Fibroblast of lung (primary cell): Measurements from ENCODE around the gene C1R. TPM values are rescaled to one million over a fixed set of nuclear protein-coding genes. Genes with fewer than 3 reads are reported as not detected.

ENCODE experiments used
- DNase-seq, 2 donors: peaks; one replicate each; pipeline versions ENCODE4 v3.0.0 to v3.0.0-alpha.2; 2010; ENCODE audit warnings: low read depth in 2 of 2
- H2AFZ ChIP-seq: 2 replicates; pipeline ENCODE4 v1.5.1; 2012; ENCODE audit warnings: low read length, control low read depth, inconsistent platforms
- H3K27ac ChIP-seq: 2 replicates; pipeline ENCODE4 v1.5.1; 2011; ENCODE audit warnings: low read length, control low read depth; ENCODE audit not compliant: insufficient read depth
- H3K27me3 ChIP-seq: 2 replicates; pipeline ENCODE4 v1.5.1; 2011; ENCODE audit warnings: mild to moderate bottlenecking, low read length; ENCODE audit not compliant: control insufficient read depth, insufficient read depth
- H3K36me3 ChIP-seq: 2 replicates; pipeline ENCODE4 v1.5.1; 2011; ENCODE audit warnings: low read length; ENCODE audit not compliant: control insufficient read depth, insufficient read depth
- H3K4me1 ChIP-seq: 2 replicates; pipeline ENCODE4 v1.5.1; 2011; ENCODE audit warnings: low read length; ENCODE audit not compliant: control insufficient read depth, insufficient read depth; ENCODE audit errors: extremely low read depth
- H3K4me2 ChIP-seq: 2 replicates; pipeline ENCODE4 v1.5.1; 2011; ENCODE audit warnings: low read length, control low read depth; ENCODE audit not compliant: insufficient read depth; ENCODE audit errors: extremely low read depth
- H3K4me3 ChIP-seq, 4 experiments: fragments of 200-600 bp in 1 of 4; sonication (generic) in 1 of 4; replicated peaks in 1 of 4; 2 replicates each; pipeline ENCODE4 v1.5.1; 2011 to 2016; ENCODE audit warnings: low read length in 4 of 4, low read depth in 3 of 4, mild to moderate bottlenecking in 3 of 4, control low read depth in 2 of 4, inconsistent platforms in 1 of 4, mixed read lengths in 1 of 4; ENCODE audit not compliant: insufficient read depth in 1 of 4; ENCODE audit errors: control extremely low read depth in 1 of 4
- H3K79me2 ChIP-seq: 2 replicates; pipeline ENCODE4 v1.5.1; 2012; ENCODE audit warnings: mild to moderate bottlenecking, low read length, inconsistent platforms; ENCODE audit not compliant: control insufficient read depth, insufficient read depth
- H3K9ac ChIP-seq: 2 replicates; pipeline ENCODE4 v1.5.1; 2011; ENCODE audit warnings: mild to moderate bottlenecking, low read length, control low read depth; ENCODE audit not compliant: insufficient read depth
- H3K9me3 ChIP-seq: 2 replicates; pipeline ENCODE4 v1.5.1; 2012; ENCODE audit warnings: low read depth, low read length; ENCODE audit not compliant: control insufficient read depth, insufficient read depth
- H4K20me1 ChIP-seq: 2 replicates; pipeline ENCODE4 v1.5.1; 2011; ENCODE audit warnings: low read length; ENCODE audit not compliant: control insufficient read depth, insufficient read depth; ENCODE audit errors: extremely low read depth
- EZH2 ChIP-seq: IDR thresholded peaks from 2 replicates; pipeline ENCODE4 v1.5.1; 2012; ENCODE audit warnings: low read length, control low read depth, mild to moderate bottlenecking; ENCODE audit errors: missing control alignments
- polyA plus RNA-seq, 2 donors: library from polyadenylated mRNA; depleted of rRNA in 1 of 2; stranded (reverse) in 1 of 2; unstranded in 1 of 2; fragments of >200 nt; gene quantifications; 2 replicates each; pipeline ENCODE4 v1.2.1, GENCODE V29; 2011 to 2012; ENCODE audit warnings: missing spikeins in 1 of 2
- total RNA-seq: library from RNA; depleted of rRNA; stranded (reverse); fragments of >200 nt; gene quantifications from 2 replicates; pipeline ENCODE4 v1.2.1, GENCODE V29; 2014
- TF ChIP-seq, protein P1 (sequence below), 2 donors: IDR thresholded peaks in 1 of 2; conservative IDR thresholded peaks in 1 of 2; 1 replicate in 1 of 2; 2 replicates in 1 of 2; pipeline ENCODE4 v1.5.1; 2011 to 2012; ENCODE audit warnings: low read length in 2 of 2, control low read depth in 1 of 2, inconsistent platforms in 1 of 2, low read depth in 1 of 2, mild to moderate bottlenecking in 1 of 2

The C1R gene
- total and polyA plus RNA-seq, 2 donors (not counting 1 experiment from before 2014, with no cell fraction given): 407 to 617 TPM

DNA sequence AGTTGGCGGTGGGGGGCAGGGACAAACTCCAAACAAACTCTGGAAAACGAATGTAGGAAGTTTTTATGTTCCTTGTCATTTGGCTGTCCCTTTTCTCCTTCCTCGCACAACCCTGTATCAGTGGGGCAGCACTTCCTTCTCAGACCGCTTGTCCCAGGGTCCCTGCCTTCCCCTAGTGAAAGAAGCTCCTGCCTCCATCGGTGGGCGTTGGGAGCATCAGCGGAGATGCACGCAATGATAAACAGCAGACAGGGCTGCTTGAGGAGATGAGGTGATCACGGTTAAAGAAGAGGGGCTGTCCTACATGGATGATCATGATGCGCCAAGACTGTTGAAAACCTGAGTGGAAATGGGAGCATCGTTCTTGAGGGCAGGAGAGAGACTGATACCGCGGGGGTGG, 31.1 kb downstream of the C1R start:
- Histone ChIP-seq H3K36me3 (peaks cover 3% of the 10 kb centered on the region), H3K27ac (peak overlapping the region; percentile 90), H3K4me2 (peak overlapping the region; percentile 100), H3K4me3 (peak overlapping the region; percentile 59 to 90 (median 71)), H2AFZ (peak overlapping the region; percentile 44), H3K9me3 (no peaks in the 10 kb centered on the region), H3K4me1 (peaks cover 17% of the 10 kb centered on the region), H3K9ac (peak overlapping the region; percentile 68), H4K20me1 (no peaks in the 10 kb centered on the region), H3K79me2 (no peaks in the 10 kb centered on the region), H3K27me3 (no peaks in the 10 kb centered on the region)
- TF ChIP-seq, protein P1, sequence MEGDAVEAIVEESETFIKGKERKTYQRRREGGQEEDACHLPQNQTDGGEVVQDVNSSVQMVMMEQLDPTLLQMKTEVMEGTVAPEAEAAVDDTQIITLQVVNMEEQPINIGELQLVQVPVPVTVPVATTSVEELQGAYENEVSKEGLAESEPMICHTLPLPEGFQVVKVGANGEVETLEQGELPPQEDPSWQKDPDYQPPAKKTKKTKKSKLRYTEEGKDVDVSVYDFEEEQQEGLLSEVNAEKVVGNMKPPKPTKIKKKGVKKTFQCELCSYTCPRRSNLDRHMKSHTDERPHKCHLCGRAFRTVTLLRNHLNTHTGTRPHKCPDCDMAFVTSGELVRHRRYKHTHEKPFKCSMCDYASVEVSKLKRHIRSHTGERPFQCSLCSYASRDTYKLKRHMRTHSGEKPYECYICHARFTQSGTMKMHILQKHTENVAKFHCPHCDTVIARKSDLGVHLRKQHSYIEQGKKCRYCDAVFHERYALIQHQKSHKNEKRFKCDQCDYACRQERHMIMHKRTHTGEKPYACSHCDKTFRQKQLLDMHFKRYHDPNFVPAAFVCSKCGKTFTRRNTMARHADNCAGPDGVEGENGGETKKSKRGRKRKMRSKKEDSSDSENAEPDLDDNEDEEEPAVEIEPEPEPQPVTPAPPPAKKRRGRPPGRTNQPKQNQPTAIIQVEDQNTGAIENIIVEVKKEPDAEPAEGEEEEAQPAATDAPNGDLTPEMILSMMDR (conservative IDR thresholded peaks at IDR 0.05 in 1 of 2, IDR thresholded peaks at IDR 0.05 in 1 of 2; ENCODE audit: low read depth in 1 of 2, low read length in 2 of 2): no peak
- TF ChIP-seq EZH2: no peak
- DNase-seq: no peak

DNA sequence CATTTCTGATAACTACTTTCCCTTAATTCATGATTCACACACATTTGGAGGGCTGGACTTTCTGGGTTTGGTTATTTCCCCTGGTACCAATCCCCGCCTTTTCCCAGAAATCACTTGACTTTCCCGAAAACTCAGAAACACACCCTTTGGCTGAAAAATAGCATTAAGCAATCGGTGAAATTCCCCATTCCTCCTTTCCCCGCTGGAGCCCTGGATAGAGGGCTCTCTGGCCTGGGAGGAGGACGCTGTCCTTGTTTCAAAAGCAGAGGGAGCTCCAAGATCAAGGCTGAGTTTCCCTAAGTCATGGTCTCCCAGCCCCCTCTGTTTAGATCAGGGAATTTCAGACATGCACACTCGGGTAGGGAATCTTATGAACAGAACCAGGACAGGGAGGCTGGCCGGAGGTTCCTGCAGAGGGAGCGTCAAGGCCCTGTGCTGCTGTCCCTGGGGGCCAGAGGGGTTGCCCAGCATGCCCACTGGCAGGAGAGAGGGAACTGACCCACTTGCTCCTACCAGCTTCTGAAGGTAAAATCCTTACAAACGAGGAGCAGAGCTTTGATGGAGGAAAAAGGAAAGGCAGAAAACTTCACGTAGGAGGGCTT, 31.8 kb downstream of the C1R start, which contains the start of gene C1S:
TSS of gene C1S (plus strand) at position 366 of the 602 bp plus-strand sequence. CDS start 1,195 bp downstream, outside the sequence.
- Histone ChIP-seq H3K4me1 (peaks cover 17% of the 10 kb centered on the region), H3K9ac (peak within 1 kb of the TSS; percentile 68), H3K79me2 (no peaks in the 10 kb centered on the region), H3K36me3 (peaks cover 3% of the 10 kb centered on the region), H4K20me1 (no peaks in the 10 kb centered on the region), H2AFZ (peak within 1 kb of the TSS; percentile 44), H3K4me2 (peak within 1 kb of the TSS; percentile 100), H3K27ac (peak within 1 kb of the TSS; percentile 90), H3K9me3 (no peaks in the 10 kb centered on the region), H3K27me3 (peaks cover 1% of the 10 kb centered on the region), H3K4me3 (peak within 1 kb of the TSS; percentile 59 to 90 (median 71))
- DNase-seq: peak; percentile 93 to 99
- no peak for TF ChIP-seq EZH2
- TF ChIP-seq, protein P1 (conservative IDR thresholded peaks at IDR 0.05 in 1 of 2, IDR thresholded peaks at IDR 0.05 in 1 of 2; ENCODE audit: low read depth in 1 of 2, low read length in 2 of 2): peak; percentile 90 to 92

DNA sequence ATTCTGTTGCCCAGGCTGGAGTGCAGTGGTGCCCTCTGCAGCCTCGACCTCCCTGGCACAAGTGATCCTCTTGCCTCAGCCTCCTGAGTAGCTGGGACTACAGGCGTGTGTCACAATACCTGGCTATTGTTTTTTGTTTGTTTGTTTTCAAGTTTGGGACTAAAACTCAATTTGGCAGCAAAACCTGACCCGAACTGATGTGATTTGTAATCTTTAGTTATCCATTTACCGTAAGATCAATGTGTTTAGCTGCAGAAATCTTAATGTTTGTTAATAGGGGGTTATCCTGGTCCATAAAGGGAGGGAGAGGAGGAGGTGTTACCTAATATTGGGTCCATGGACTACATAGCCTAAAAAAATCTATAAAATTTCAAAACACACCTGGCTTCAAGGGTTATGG, 32.5 kb downstream of the C1R start:
- H4K20me1 ChIP-seq: no peaks in the 10 kb centered on the region
- TF ChIP-seq, protein P1 (conservative IDR thresholded peaks at IDR 0.05 in 1 of 2, IDR thresholded peaks at IDR 0.05 in 1 of 2; ENCODE audit: low read depth in 1 of 2, low read length in 2 of 2): no peak
- no peak for TF ChIP-seq EZH2
- no peak overlapping the region for H3K9ac ChIP-seq
- peak overlapping the region; percentile 61 for H3K27ac ChIP-seq
- H3K4me3 ChIP-seq: no peak overlapping the region
- H3K4me1 ChIP-seq: peaks cover 17% of the 10 kb centered on the region
- no peaks in the 10 kb centered on the region for H3K79me2 ChIP-seq
- no peak overlapping the region for H2AFZ ChIP-seq
- no peak overlapping the region for H3K4me2 ChIP-seq
- H3K27me3 ChIP-seq: peaks cover 6% of the 10 kb centered on the region
- H3K9me3 ChIP-seq: no peaks in the 10 kb centered on the region
- peaks cover 3% of the 10 kb centered on the region for H3K36me3 ChIP-seq
- DNase-seq: no peak
